Endothelial cell of umbilical vein (primary cell): ENCODE results near the gene FER. TPM values are rescaled to one million over a fixed set of nuclear protein-coding genes. Genes with fewer than 3 reads are reported as not detected.

Experiments used
- BruUV-seq: library from RNA; stranded (reverse); fragments of 400-500 nt; replicated peaks from 2 replicates; lab custom pipeline; 2021; lab: Mats Ljungman, UMichigan
- CTCF ChIA-PET: fragments of 300-600, 350-600 bp; sonication (Branson Sonifier 250); formaldehyde crosslinking; loops from one replicate; lab custom pipeline; 2021; ENCODE audit warnings: antibody characterized with exemption, inconsistent platforms; lab: Charles Lee
- POLR2A ChIA-PET: fragments of 300-600, 350-600 bp; sonication (Branson Sonifier 250); formaldehyde crosslinking; loops from one replicate; lab custom pipeline; 2021; ENCODE audit warnings: antibody characterized with exemption, inconsistent platforms; lab: Charles Lee
- DNase-seq: peaks from one replicate; pipeline ENCODE4 v3.0.0-alpha.2; 2011; ENCODE audit warnings: low read depth, low spot score
- FAIRE-seq: peaks from 2 replicates; lab custom pipeline; 2011; peaks lifted over from hg19 to GRCh38; lab: Jason Lieb, UNC
- H2AFZ ChIP-seq: 2 replicates; pipeline ENCODE4 v1.6.0; 2012; ENCODE audit warnings: low read depth, low read length, control low read depth, inconsistent platforms
- H3K27ac ChIP-seq: 2 replicates; pipeline ENCODE4 v1.5.1; 2011; ENCODE audit warnings: low read depth, mild to moderate bottlenecking, control low read depth, low read length, moderate library complexity; ENCODE audit not compliant: insufficient read depth
- H3K27me3 ChIP-seq, 2 experiments: 2 replicates each; pipeline versions ENCODE4 v1.6.0 to v1.6.1; 2011; ENCODE audit warnings: low read length in 2 of 2, mixed read lengths in 1 of 2; ENCODE audit not compliant: control insufficient read depth in 2 of 2, insufficient read depth in 2 of 2
- H3K36me3 ChIP-seq, 2 experiments: 2 replicates in 1 of 2; 3 replicates in 1 of 2; pipeline ENCODE4 v1.5.1; 2011; ENCODE audit warnings: low read length in 2 of 2, mild to moderate bottlenecking in 1 of 2, moderate library complexity in 1 of 2; ENCODE audit not compliant: control insufficient read depth in 2 of 2, insufficient read depth in 2 of 2; ENCODE audit errors: extremely low read depth in 1 of 2
- H3K4me1 ChIP-seq: 3 replicates; pipeline ENCODE4 v1.5.1; 2011; ENCODE audit warnings: mild to moderate bottlenecking, low read length; ENCODE audit not compliant: control insufficient read depth, insufficient read depth; ENCODE audit errors: extremely low read depth
- H3K4me2 ChIP-seq: 2 replicates; pipeline ENCODE4 v1.6.1; 2011; ENCODE audit warnings: low read length, control low read depth, mixed read lengths; ENCODE audit not compliant: insufficient read depth
- H3K4me3 ChIP-seq, 3 experiments: fragments of 200-600 bp in 1 of 3; sonication (generic), shearing (Covaris generic) in 1 of 3; replicated peaks in 1 of 3; 2 replicates each; pipeline ENCODE4 v1.5.1; 2011 to 2016; ENCODE audit warnings: control low read depth in 3 of 3, low read length in 3 of 3, mild to moderate bottlenecking in 2 of 3, inconsistent platforms in 1 of 3, low read depth in 1 of 3, moderate library complexity in 1 of 3; ENCODE audit not compliant: insufficient read depth in 1 of 3
- H3K79me2 ChIP-seq: 2 replicates; pipeline ENCODE4 v1.6.0; 2012; ENCODE audit warnings: low read length, inconsistent platforms; ENCODE audit not compliant: control insufficient read depth, insufficient read depth
- H3K9ac ChIP-seq: replicated peaks from 2 replicates; pipeline ENCODE3; 2011; ENCODE audit warnings: low read length, control low read depth; ENCODE audit not compliant: insufficient read depth; ENCODE audit errors: extremely low read depth
- H3K9me1 ChIP-seq: replicated peaks from 3 replicates; pipeline ENCODE4 v1.6.0; 2011; ENCODE audit warnings: mild to moderate bottlenecking, low read length; ENCODE audit not compliant: control insufficient read depth, insufficient read depth; ENCODE audit errors: extremely low read depth
- H3K9me3 ChIP-seq: replicated peaks from 2 replicates; pipeline ENCODE4 v1.5.1; 2012; ENCODE audit warnings: low read length, inconsistent platforms; ENCODE audit not compliant: control insufficient read depth, insufficient read depth
- H4K20me1 ChIP-seq: replicated peaks from 2 replicates; pipeline ENCODE3; 2011; ENCODE audit warnings: mild to moderate bottlenecking, low read length; ENCODE audit not compliant: control insufficient read depth, insufficient read depth; ENCODE audit errors: extremely low read depth
- EZH2 ChIP-seq: IDR thresholded peaks from 2 replicates; pipeline ENCODE4 v1.6.1; 2012; ENCODE audit warnings: borderline replicate concordance, low read depth, mild to moderate bottlenecking, moderate library complexity, low read length, inconsistent platforms; ENCODE audit not compliant: severe bottlenecking
- FOS ChIP-seq: IDR thresholded peaks from 2 replicates; pipeline ENCODE4 v1.6.1; 2011; ENCODE audit warnings: mild to moderate bottlenecking, low read length, moderate library complexity, borderline replicate concordance; ENCODE audit not compliant: insufficient read depth
- JUN ChIP-seq: IDR thresholded peaks from 2 replicates; pipeline ENCODE4 v1.6.1; 2011; ENCODE audit warnings: borderline replicate concordance, low read depth; ENCODE audit not compliant: insufficient read length, insufficient read depth
- MYC ChIP-seq: IDR thresholded peaks from one replicate; pipeline ENCODE4 v1.6.1; 2011; ENCODE audit warnings: mild to moderate bottlenecking, low read depth, low read length
- POLR2A ChIP-seq: IDR thresholded peaks from 2 replicates; pipeline ENCODE4 v1.6.1; 2012; ENCODE audit warnings: low read depth, mild to moderate bottlenecking, control low read depth, low read length
- POLR2AphosphoS5 ChIP-seq: IDR thresholded peaks from 2 replicates; pipeline ENCODE4 v1.6.1; 2012; ENCODE audit warnings: low read depth, mild to moderate bottlenecking, control low read depth, low read length, moderate library complexity; ENCODE audit not compliant: insufficient read depth
- dilution Hi-C: fragments of 300-500 bp; cut with MboI; formaldehyde crosslinking; loops from one replicate; pipeline ENCODE4 v1.15.0; 2019; ENCODE audit warnings: low sequenced_read_pairs; ENCODE audit not compliant: extremely low pct_ligation_motif_present
- intact Hi-C: fragments of 100-400 bp; cut with micrococcal nuclease; formaldehyde crosslinking; loops from one replicate; pipeline ENCODE4 v1.10.0; 2022
- polyA plus RNA-seq, 4 experiments: library from polyadenylated mRNA; depleted of rRNA in 3 of 4; stranded (reverse) in 3 of 4; unstranded in 1 of 4; fragments of >200 nt; gene quantifications; 2 replicates each; pipeline versions ENCODE4 v1.2.1 to v1.2.3, GENCODE V29; 2011 to 2012; ENCODE audit warnings: missing spikeins in 1 of 4
- total RNA-seq: library from RNA; stranded (reverse); gene quantifications from 2 replicates; pipeline ENCODE4 v1.2.3, GENCODE V29; 2021
- TF ChIP-seq, protein P1 (sequence below), 2 donors: IDR thresholded peaks; 1 replicate in 1 of 2; 2 replicates in 1 of 2; pipeline ENCODE4 v1.5.1; 2011; ENCODE audit warnings: low read length in 2 of 2, mild to moderate bottlenecking in 2 of 2, moderate library complexity in 2 of 2, control low read depth in 1 of 2, inconsistent platforms in 1 of 2, low read depth in 1 of 2; ENCODE audit not compliant: insufficient read depth in 1 of 2; ENCODE audit errors: extremely low read depth in 1 of 2
- TF ChIP-seq, protein P2 (sequence below): IDR thresholded peaks from 2 replicates; pipeline ENCODE4 v1.6.1; 2011; ENCODE audit not compliant: insufficient read depth, insufficient read length

Gene FER
- total and polyA plus RNA-seq, 2 donors (not counting 3 experiments of a cell fraction or from before 2014, with no cell fraction given), result 2.3 to 27.5 TPM

DNA sequence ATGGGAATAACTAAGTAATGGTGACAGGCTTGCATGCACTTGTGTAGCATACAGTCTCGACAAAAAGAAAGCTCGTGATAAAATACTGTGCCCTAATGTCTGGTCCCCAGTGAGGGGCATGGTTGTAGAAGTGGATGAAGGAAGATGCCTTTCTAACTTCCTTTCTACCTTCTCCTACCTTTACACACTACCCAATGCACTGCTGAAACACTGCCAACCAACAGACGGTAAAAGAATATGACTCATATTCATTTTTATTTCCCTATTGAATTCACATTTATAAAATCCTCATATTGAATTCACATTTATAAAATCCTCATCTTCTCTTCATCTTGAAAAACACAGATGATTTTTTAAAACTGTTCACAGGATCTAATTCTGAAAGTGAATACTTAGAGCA is 439.1 kb downstream of the FER start:
- dilution Hi-C loops, result no loop called here
- Histone ChIP-seq H3K4me2 (no peak overlapping the region), H3K4me1 (peaks cover 12% of the 10 kb centered on the region), H2AFZ (no peak overlapping the region), H3K9me1 (no peaks in the 10 kb centered on the region), H3K9ac (no peak overlapping the region), H3K9me3 (no peaks in the 10 kb centered on the region), H3K79me2 (no peaks in the 10 kb centered on the region), H3K27me3 (no peaks in the 10 kb centered on the region), H3K27ac (no peak overlapping the region), H3K4me3 (no peak overlapping the region), H3K36me3 (no peaks in the 10 kb centered on the region), H4K20me1 (no peaks in the 10 kb centered on the region)
- no TSS peak for BruUV-seq
- ChIA-PET CTCF (no interaction called here), POLR2A (no interaction called here)
- FAIRE-seq (no peak), DNase-seq (no peak)
- intact Hi-C loops, result no loop called here
- peak; percentile 16 for TF ChIP-seq JUN
- no peak for TF ChIP-seq EZH2
- no peak for TF ChIP-seq POLR2AphosphoS5
- TF ChIP-seq MYC, result no peak
- TF ChIP-seq, protein P1, sequence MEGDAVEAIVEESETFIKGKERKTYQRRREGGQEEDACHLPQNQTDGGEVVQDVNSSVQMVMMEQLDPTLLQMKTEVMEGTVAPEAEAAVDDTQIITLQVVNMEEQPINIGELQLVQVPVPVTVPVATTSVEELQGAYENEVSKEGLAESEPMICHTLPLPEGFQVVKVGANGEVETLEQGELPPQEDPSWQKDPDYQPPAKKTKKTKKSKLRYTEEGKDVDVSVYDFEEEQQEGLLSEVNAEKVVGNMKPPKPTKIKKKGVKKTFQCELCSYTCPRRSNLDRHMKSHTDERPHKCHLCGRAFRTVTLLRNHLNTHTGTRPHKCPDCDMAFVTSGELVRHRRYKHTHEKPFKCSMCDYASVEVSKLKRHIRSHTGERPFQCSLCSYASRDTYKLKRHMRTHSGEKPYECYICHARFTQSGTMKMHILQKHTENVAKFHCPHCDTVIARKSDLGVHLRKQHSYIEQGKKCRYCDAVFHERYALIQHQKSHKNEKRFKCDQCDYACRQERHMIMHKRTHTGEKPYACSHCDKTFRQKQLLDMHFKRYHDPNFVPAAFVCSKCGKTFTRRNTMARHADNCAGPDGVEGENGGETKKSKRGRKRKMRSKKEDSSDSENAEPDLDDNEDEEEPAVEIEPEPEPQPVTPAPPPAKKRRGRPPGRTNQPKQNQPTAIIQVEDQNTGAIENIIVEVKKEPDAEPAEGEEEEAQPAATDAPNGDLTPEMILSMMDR (IDR thresholded peaks at IDR 0.05; ENCODE audit: extremely low read depth in 1 of 2, insufficient read depth in 1 of 2, low read depth in 1 of 2, low read length in 2 of 2), result no peak

DNA sequence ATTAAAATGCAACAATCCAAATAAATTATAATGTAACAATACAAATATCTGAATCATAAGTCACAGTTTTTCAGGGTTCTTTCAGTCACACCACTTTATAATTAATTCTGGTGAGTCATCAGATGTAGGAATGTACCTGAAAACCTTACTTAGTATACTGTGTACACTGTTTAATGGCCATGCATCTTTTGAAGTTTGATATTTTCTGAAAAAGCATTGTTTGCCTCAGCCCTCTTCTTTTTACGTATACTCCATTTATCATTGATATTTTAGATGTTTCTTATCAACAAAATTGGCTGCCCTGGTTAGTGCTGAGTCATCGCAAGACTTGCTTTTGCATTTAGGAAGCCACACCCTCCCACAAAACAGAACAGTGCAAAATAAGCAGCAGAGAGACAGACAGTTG is 443.5 kb downstream of the FER start:
- peak; percentile 78 for DNase-seq
- Histone ChIP-seq H2AFZ (peak overlapping the region; percentile 38), H4K20me1 (no peaks in the 10 kb centered on the region), H3K9me1 (no peaks in the 10 kb centered on the region), H3K27ac (peak overlapping the region; percentile 56), H3K9me3 (no peaks in the 10 kb centered on the region), H3K4me1 (peaks cover 15% of the 10 kb centered on the region), H3K9ac (no peak overlapping the region), H3K4me2 (peak overlapping the region; percentile 62), H3K79me2 (no peaks in the 10 kb centered on the region), H3K36me3 (peaks cover 0 to 1% of the 10 kb centered on the region in 2 experiments), H3K27me3 (no peaks in the 10 kb centered on the region), H3K4me3 (no peak overlapping the region)
- POLR2A ChIA-PET, result no interaction called here
- peak; percentile 73 for FAIRE-seq
- TF ChIP-seq, protein P2, sequence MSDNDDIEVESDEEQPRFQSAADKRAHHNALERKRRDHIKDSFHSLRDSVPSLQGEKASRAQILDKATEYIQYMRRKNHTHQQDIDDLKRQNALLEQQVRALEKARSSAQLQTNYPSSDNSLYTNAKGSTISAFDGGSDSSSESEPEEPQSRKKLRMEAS, result no peak
- TF ChIP-seq EZH2 (no peak), FOS (peak; percentile 57), JUN (peak; percentile 62), POLR2A (no peak)
- CTCF ChIA-PET, result no interaction called here
- dilution Hi-C loops, result no loop called here
- no TSS peak for BruUV-seq
- intact Hi-C loops, result loop anchor here (5.0 to 10.0 kb wide), 4 partner anchors 84 to 546 kb away; no protein-coding TSS in a partner anchor
